Tibial artery (tissue), 4 donors: ENCODE measurements around the gene COMMD3.

ENCODE experiments used
- DNase-seq, 2 donors: peaks; one replicate each; pipeline ENCODE4 v3.0.0-alpha.2; 2019
- H3K27ac ChIP-seq, 2 donors: fragments of 200-600 bp; sonication (generic) in 1 of 2; 1 replicate in 1 of 2; 2 replicates in 1 of 2; pipeline ENCODE4 v1.5.1; 2018 to 2019; ENCODE audit warnings: mild to moderate bottlenecking in 1 of 2
- H3K27me3 ChIP-seq, 2 donors: fragments of 200-600 bp; sonication (generic) in 1 of 2; one replicate each; pipeline versions ENCODE4 v1.5.1 to v1.6.0; 2016 to 2019
- H3K36me3 ChIP-seq, 3 donors: fragments of 200-600 bp; sonication (generic) in 2 of 3; one replicate each; pipeline ENCODE4 v1.5.1; 2016 to 2019; ENCODE audit warnings: mild to moderate bottlenecking in 2 of 3
- H3K4me1 ChIP-seq, 4 donors: fragments of 200-600 bp; sonication (generic) in 2 of 4; 1 replicate in 3 of 4; 2 replicates in 1 of 4; pipeline ENCODE4 v1.5.1; 2016 to 2019
- H3K4me3 ChIP-seq, 2 donors: fragments of 200-600 bp; sonication (generic) in 1 of 2; 1 replicate in 1 of 2; 2 replicates in 1 of 2; pipeline ENCODE4 v1.5.1; 2018 to 2019; ENCODE audit warnings: mild to moderate bottlenecking in 2 of 2
- H3K9me3 ChIP-seq, 3 donors: fragments of 200-600 bp; sonication (generic) in 1 of 3; one replicate each; pipeline ENCODE4 v1.5.1; 2016 to 2019
- intact Hi-C: fragments of 100-400 bp; cut with DNase I; formaldehyde crosslinking; loops from one replicate; pipeline ENCODE4 v1.15.0; 2023; ENCODE audit warnings: low total_unique reads
- TF ChIP-seq, protein P1 (sequence below), 2 experiments: fragments of 200-600 bp in 1 of 2; fragments of 450-650 bp in 1 of 2; IDR thresholded peaks; one replicate each; pipeline ENCODE4 v1.5.1; 2017 to 2019; ENCODE audit warnings: antibody characterized with exemption in 2 of 2, mild to moderate bottlenecking in 1 of 2, moderate library complexity in 1 of 2

The COMMD3 gene

GRCh38 chr10:22341190-22341925 lies 25.2 kb downstream of the COMMD3 start:
- peak overlapping the region; percentile 73 to 75 for H3K4me3 ChIP-seq
- intact Hi-C loops = loop anchor here (10.0 kb wide), 2 partner anchors 93 to 337 kb away; partner anchors contain the start of gene DNAJC1
- TF ChIP-seq, protein P1, sequence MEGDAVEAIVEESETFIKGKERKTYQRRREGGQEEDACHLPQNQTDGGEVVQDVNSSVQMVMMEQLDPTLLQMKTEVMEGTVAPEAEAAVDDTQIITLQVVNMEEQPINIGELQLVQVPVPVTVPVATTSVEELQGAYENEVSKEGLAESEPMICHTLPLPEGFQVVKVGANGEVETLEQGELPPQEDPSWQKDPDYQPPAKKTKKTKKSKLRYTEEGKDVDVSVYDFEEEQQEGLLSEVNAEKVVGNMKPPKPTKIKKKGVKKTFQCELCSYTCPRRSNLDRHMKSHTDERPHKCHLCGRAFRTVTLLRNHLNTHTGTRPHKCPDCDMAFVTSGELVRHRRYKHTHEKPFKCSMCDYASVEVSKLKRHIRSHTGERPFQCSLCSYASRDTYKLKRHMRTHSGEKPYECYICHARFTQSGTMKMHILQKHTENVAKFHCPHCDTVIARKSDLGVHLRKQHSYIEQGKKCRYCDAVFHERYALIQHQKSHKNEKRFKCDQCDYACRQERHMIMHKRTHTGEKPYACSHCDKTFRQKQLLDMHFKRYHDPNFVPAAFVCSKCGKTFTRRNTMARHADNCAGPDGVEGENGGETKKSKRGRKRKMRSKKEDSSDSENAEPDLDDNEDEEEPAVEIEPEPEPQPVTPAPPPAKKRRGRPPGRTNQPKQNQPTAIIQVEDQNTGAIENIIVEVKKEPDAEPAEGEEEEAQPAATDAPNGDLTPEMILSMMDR (IDR thresholded peaks at IDR 0.05) = no peak
- H3K9me3 ChIP-seq = peaks cover 0 to 7% (median 0%) of the 10 kb centered on the region in 3 donors
- peaks cover 16 to 82% of the 10 kb centered on the region in 2 donors for H3K27me3 ChIP-seq
- peaks cover 0 to 31% (median 19%) of the 10 kb centered on the region in 4 donors for H3K4me1 ChIP-seq
- peak overlapping the region; percentile 95 to 96 for H3K27ac ChIP-seq
- no peaks in the 10 kb centered on the region for H3K36me3 ChIP-seq
- DNase-seq = peak in 1 of 2 donors; percentile 75

GRCh38 chr10:22341926-22342196 lies 25.7 kb downstream of the COMMD3 start:
- DNase-seq = no peak
- Histone ChIP-seq H3K27me3 (peaks cover 15 to 82% of the 10 kb centered on the region in 2 donors), H3K4me3 (no peak overlapping the region), H3K9me3 (peaks cover 0 to 7% (median 0%) of the 10 kb centered on the region in 3 donors), H3K36me3 (no peaks in the 10 kb centered on the region), H3K4me1 (peaks cover 0 to 26% (median 14%) of the 10 kb centered on the region in 4 donors), H3K27ac (no peak overlapping the region)
- TF ChIP-seq, protein P1 (IDR thresholded peaks at IDR 0.05) = no peak
- intact Hi-C loops = loop anchor here (10.0 kb wide), 2 partner anchors 93 to 337 kb away; partner anchors contain the start of gene DNAJC1

DNA sequence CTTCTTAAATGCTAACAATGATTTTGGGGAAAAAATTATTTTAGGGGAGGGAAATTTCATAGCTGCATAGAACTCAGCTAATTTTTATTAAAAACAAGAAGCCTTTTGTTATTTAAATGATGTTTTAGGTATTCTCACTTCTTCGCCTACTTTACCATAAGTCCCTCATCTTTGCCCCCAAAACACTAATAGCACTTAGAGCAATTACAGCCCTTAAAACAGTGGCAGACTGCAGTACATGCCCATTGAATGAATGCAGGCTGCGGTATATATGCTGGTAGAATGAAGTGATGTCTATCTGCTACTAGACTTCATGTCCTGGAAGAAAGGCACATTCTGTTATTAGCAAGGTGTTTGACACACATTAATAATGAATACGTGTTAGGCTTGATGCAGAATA lies 26.2 kb downstream of the COMMD3 start:
- H3K36me3 ChIP-seq = no peaks in the 10 kb centered on the region
- H3K27me3 ChIP-seq = peaks cover 15 to 81% of the 10 kb centered on the region in 2 donors
- DNase-seq = no peak
- no peak overlapping the region for H3K27ac ChIP-seq
- peaks cover 0 to 7% (median 0%) of the 10 kb centered on the region in 3 donors for H3K9me3 ChIP-seq
- TF ChIP-seq, protein P1 (IDR thresholded peaks at IDR 0.05) = no peak
- H3K4me3 ChIP-seq = no peak overlapping the region
- intact Hi-C loops = loop anchor here (10.0 kb wide), 2 partner anchors 92 to 338 kb away; partner anchors contain the start of gene DNAJC1
- H3K4me1 ChIP-seq = peaks cover 0 to 25% (median 13%) of the 10 kb centered on the region in 4 donors

DNA sequence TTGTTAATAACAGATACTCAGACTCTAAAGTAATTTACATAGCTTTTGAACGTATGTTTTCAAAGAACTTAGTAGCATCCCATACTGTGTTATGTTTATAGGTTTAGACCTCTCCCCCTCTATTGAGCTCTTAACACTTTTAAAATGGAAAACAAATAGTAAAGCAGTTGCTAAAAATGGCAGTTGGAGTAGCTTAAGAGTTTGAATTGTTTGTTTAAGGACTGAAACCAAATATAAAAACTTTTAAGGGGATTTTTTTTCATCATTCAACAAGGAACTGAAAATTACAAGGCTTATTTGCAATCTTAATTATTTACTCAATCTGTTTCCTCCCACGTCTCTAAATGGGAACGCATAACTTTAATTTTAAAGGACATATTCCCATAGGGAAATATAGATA lies 27.5 kb downstream of the COMMD3 start:
- intact Hi-C loops = loop anchor here (10.0 kb wide), 2 partner anchors 91 to 339 kb away; partner anchors contain the start of gene DNAJC1
- DNase-seq = no peak
- H3K27me3 ChIP-seq = peaks cover 12 to 74% of the 10 kb centered on the region in 2 donors

GRCh38 chr10:22344249-22344648 lies 28.1 kb downstream of the COMMD3 start:
- H3K27ac ChIP-seq = no peak overlapping the region
- peaks cover 12 to 69% of the 10 kb centered on the region in 2 donors for H3K27me3 ChIP-seq
- no peak for DNase-seq
- H3K9me3 ChIP-seq = peaks cover 0 to 7% (median 0%) of the 10 kb centered on the region in 3 donors
- H3K4me1 ChIP-seq = peaks cover 0 to 25% (median 13%) of the 10 kb centered on the region in 4 donors
- no peaks in the 10 kb centered on the region for H3K36me3 ChIP-seq
- H3K4me3 ChIP-seq = no peak overlapping the region
- intact Hi-C loops = loop anchor here (10.0 kb wide), 2 partner anchors 91 to 339 kb away; partner anchors contain the start of gene DNAJC1
- TF ChIP-seq, protein P1 (IDR thresholded peaks at IDR 0.05) = no peak

More for the DNA sequence above, 27.5 kb downstream of the COMMD3 start:
- no peaks in the 10 kb centered on the region for H3K36me3 ChIP-seq
- peaks cover 0 to 25% (median 13%) of the 10 kb centered on the region in 4 donors for H3K4me1 ChIP-seq
- H3K4me3 ChIP-seq = no peak overlapping the region
- H3K27ac ChIP-seq = no peak overlapping the region
- H3K9me3 ChIP-seq = peaks cover 0 to 7% (median 0%) of the 10 kb centered on the region in 3 donors
- TF ChIP-seq, protein P1 (IDR thresholded peaks at IDR 0.05) = no peak
